H4 (cell line): Measurements from ENCODE around the gene NCBP2L. TPM values are rescaled to one million over a fixed set of nuclear protein-coding genes. Genes with fewer than 3 reads are reported as not detected.

ENCODE experiments used
- DNase-seq: peaks from one replicate; pipeline ENCODE4 v3.0.0-alpha.2; 2015; ENCODE audit warnings: low spot score
- total RNA-seq: library from RNA; depleted of rRNA; stranded (reverse); fragments of >200 nt; shearing (Covaris generic); gene quantifications from 2 replicates; pipeline ENCODE4 v1.2.3, GENCODE V29; 2014; rRNA removed

NCBP2L gene
- not detected in 2 replicates for total RNA-seq

GRCh38 chrX:107777536-107777832, at the start of gene NCBP2L:
Gene NCBP2L, plus strand, starts transcription at chrX:107777733. Its CDS starts 16,488 bp downstream, at chrX:107794221.
- DNase-seq, result no peak

DNA sequence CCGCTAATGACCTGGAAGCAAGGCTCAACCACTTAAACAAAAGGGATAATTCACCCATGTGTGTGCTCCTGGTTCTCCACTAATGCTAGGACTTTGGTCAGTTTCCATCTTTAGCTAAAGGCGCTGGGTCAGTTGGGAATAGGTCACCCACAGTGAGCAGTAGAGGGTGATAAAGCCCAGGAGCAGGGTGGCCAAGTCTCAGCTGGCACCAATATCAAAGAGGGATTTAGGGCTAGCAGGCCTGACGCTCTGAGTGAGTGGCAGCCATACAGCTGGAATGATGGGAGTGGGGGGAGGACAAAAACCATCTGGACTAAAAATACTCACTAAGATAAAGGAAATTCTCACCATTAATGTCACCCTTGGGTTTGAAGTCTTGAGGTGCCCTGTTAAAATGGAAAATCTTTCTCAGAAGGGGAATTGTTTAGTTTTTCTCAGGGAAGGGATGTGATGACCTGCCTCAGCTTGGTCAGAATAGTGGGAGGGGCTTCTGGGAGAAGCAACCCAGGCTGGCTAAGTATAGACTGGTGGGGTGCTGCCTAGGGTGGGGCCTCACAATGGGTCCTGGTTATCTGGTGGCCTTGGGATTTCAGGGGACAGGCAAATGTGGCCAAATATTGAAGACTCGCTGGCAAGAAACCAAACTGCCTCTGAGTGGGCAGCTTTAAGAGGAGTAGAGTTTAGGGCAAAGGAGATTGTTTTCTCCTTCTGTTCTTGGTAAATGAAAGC, 49.0 kb upstream of the NCBP2L start:
- no peak for DNase-seq

DNA sequence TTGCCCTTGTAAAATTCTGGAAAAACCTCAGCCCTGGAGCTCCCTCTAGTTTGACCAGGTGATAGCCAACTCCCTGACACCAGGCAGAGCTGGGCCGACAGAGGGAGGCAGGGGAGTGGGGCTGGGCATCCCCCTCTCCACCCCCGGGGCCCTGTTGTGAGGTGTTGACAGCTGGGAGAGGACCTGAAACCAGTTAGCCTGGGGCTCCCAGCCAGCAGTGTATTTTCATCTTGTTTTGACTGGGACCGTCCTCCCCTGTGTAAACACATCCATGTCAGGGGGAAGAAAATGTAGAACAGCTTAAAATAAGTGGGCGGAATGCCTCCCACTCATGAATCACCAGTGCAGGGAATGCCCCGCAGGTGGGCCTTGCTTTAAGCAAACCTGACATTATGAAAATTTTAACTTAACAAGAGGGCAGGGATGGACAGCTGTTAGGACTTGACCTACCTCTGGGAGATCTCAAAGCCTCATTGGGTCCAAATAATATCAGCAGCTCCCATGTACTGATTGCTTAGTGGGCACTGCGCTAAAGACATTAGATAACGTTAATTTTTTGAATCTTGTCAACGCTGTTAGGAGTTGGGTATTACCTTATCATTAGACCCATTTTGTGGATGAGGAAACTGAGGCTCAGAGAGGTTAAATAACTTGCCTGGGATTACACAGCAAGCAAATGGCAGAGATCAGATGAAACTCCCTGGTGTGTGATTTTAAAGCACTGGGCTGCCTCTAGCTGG, 47.8 kb upstream of the NCBP2L start:
- no peak for DNase-seq

GRCh38 chrX:107730298-107730655, 47.3 kb upstream of the NCBP2L start:
- no peak for DNase-seq

DNA sequence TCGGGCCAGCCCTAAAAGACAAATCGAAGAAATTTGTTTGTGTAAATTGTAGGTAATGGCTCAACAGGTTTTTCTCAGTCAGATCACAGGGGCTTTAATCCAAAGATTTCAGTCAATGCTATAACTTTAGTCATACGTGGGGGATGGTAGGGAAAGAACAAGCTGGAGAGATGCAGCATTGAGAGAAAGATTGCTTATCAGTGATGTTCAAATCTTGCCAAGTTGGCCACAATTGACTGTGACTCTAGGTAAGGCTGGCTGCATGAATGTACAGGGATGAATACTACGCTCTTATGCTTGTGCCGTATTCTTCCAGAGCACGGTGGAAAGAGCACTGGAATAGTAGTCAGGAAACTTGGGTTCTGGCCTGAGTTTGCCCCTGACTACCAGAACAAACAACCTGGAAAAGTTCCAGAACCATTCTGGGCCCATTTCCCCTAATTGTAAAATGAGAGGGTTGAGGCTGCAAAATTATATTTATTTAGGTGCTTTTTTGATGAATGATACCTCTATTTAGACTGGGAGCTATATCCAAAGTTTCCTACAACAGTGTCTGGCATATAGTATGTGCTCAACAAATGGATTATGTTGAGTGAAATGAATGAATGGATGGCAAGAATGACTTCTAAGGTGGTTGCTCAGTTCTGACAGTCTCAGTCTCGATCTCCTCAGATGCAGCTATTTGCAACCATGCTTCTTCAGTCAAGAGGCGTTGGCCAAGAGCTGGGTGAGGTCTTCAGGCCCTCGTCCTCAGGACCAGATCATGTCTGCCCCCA, 46.4 kb upstream of the NCBP2L start:
- DNase-seq, result no peak

DNA sequence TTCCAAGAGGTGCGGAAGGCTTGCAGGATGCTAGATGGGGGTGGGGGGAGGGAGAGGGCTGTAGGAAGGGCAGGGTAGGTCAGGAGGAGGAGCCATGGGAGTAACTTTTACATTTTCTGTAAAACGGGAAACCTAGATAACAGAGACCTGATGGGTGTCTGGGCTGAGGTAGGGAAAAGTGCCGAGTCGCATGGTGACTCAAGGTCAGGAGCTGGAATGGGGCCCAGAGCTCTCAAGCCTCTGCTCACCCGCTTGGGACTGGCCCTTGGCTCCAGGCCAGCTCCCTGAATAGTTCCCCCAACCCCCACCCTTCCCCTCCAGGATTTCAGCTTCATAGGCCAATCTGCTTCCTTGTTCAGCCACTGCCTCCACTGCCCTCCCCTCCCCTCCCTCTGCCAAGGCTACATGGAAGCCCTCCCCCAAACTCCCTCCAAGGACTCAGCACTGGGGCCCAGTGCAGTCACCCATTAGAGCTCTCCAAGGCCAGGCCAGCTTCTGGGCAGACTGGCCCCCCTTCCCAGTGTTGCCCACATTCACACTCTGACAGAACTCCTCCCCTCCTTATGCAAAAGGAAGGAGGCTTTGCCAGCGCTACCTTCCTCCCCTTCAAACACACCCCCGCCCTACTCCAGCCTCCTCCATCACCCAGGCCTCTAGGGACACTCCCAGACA, 45.6 kb upstream of the NCBP2L start:
- DNase-seq, result peak; percentile 81

DNA sequence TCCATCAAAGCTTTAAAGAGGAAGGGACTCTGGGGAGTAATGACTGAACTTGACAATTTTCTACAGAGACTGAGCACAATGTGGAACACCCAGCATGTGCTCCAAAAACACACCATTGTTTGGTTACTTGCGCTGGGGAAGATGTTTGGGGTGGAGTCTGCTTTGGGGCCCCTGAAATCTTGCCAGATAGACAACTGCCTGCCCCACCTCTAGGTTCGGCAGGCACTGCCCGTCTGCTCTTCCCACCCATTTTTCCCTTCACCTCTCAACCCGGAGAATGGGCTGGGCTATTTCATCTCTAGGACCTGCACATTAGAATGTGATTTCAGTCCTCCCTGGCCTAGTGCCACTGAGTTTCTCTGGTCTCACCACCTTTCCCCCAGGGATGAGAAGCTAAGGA, 43.8 kb upstream of the NCBP2L start:
- DNase-seq, result no peak

GRCh38 chrX:107734646-107735045, 42.9 kb upstream of the NCBP2L start:
- DNase-seq, result no peak

DNA sequence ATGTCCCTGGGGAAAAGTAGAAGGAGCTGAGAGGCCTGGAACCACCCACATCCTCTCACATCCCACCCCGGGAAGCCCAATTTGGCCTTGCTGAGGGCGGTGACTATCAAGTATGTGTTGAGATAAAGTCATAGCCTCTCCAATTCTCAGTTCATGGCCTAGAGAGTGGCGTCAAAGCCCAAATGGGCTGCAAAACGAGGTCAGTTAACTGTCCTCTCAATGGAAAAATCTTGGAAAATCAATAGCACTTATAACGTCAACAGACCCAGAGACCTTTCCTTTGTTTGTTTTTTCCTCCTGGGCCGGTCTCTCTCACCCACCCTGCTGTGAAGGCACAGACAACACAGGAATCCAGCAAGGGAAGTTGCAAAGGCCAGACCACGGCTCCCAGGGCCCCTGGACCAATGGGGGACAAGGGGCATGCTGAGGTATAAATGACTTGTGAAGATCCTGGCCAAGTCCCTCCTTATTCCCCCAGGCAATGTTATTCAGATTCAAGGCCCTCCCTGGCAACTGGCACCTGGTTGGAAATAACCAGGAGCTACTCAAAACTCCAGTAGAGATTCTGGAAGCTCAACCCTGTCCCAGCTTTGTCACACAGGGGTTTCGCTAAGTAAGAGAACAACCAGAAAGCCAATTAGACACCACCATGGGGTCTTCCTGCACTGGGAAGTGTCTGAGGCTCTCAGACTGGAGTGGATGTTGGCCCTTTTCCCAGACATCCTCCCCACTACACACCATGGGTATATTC, 40.6 kb upstream of the NCBP2L start:
- peak; percentile 27 for DNase-seq

GRCh38 chrX:107738272-107738671, 39.3 kb upstream of the NCBP2L start:
- no peak for DNase-seq

DNA sequence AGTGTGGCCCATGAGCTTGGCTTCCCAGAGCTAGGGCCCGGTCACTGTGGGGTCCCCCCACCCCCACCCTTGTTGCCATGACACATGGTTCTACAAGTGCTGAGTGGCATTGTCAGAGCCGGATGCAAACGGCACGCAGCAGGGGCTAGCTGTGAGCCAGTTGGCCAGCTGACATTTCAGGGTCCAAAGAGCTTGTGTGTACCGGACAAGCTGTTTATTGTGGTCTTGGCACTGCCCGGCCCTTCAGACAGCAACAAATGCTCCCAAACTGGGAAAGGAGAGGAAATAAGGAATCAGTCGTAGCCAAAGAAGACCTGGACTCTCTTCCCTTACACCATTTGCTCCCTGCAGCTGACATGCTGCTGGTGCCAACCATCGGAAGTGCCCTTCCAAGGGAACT, 38.8 kb upstream of the NCBP2L start:
- no peak for DNase-seq

DNA sequence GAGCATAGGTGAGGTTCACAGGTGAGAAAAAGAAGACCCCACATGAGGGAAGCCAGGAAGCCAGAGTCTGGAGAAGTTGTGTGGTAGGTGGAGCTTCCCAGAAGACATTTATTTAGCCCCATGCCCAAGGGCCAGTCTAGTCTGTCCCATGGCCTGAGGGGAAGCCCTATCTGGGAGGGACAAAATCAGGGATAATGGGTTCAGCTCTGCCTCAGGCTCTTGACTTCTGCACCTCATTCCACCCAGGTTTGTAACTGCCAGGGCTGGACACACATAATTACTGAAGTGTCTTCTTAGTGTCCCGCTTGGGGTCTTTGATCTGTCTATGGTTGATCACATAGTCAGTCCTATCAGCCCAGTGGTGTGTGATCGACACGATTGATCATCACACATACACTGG, 38.0 kb upstream of the NCBP2L start:
- DNase-seq, result no peak

DNA sequence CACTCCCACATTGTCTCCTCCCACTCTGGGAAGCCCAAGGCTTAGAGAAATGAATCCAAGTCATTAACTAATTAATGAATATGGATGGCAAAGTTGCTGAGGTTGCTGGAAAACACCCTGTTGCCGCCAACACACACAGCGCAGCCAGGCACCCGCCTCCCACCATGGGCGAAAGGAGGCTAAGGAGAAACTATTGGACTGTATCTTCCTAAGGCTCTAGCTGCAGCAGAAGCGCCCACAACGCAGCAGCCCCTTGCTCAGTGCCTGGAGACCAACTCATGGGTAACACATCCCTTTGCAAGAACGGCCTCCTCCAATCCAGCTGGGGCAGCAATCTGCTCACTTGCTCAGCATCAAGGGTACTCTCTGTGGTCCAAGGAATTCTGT, 36.1 kb upstream of the NCBP2L start:
- no peak for DNase-seq

DNA sequence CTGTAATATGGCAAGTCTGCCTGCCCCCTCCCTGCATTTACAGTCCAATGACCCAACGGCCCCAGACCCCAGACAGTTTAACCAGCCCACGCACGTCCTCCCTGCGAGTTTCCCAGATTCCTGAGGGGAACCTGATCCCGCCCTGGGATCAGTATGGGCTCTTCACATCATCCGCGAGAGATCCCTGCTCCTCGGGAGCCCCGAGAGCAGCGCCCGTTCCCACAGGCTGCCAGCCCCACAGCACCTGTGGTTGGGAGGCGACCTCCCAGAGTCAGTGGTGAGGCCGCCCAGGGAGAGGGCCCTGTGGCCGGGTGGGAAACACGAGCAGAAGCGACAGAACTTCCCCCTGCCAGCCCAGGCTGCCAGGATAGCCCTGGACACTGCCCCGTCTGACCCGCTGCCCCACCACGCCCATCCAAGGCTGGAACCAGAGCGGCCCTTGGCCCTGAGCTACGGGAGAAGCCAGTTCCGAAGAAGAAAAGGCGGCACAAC, 34.8 kb upstream of the NCBP2L start:
- no peak for DNase-seq

DNA sequence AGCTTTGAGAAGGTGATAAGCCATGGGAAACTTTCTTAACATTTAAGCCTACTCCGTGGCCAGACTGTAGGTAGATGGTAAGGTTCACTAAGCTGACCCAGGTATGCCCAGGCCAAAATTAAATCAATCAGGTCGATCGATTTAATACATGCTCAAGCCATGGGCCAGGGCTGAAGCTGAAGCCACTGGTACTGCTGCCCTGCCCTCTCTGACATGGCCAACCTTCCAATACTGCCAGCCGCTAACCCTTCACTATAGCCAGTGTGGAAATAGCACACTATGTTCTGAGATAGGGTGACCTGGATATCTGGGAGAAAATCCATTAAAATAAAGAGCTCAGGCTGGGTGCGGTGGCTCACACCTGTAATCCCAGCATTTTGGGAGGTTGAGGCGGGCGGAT, 33.5 kb upstream of the NCBP2L start:
- DNase-seq, result no peak

DNA sequence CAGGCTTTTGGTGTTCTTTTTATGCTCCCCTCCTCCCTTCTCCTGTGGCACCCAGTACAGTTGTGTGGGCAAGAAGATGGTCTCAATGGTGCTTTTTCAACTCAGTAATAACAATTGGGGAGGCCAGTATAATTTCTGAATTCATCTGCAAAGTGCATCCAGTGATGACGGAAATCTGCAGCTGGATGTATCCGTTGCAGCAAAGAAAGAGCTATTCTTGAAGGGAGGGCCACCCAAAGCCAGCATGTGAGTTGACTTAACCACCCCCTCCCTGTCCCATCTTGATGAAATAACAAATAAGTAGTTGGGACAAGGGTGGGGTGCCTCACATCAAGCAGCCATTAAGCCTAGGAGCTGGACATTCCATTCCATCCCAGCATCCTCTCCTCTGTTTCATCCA, 32.7 kb upstream of the NCBP2L start:
- DNase-seq, result no peak

DNA sequence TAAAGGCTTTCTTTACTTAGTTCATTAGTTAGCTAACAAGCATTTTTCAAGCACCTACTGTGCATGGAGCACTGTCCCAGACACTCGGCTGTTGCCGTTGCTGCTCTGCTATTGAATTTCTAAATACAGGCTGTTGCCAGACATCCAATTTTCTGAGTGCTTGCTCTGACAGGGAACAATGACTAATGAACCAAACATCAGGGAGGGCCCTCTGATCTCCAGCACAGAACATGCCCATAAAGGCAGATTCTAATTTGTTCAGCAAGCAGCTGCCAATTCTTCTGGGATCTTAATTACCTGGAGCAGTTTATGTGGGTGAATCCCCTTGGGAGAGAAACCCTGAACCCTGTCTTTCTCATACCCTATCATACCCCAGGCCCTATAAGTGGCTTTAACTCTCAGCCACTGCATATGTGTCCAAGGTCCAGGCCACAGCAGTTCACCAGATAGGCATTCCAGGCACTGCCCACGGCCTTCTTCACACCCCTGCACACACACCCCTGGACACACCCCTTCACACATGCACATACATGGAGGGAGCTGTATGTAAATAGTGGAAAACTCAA, 29.9 kb upstream of the NCBP2L start:
- DNase-seq, result no peak

DNA sequence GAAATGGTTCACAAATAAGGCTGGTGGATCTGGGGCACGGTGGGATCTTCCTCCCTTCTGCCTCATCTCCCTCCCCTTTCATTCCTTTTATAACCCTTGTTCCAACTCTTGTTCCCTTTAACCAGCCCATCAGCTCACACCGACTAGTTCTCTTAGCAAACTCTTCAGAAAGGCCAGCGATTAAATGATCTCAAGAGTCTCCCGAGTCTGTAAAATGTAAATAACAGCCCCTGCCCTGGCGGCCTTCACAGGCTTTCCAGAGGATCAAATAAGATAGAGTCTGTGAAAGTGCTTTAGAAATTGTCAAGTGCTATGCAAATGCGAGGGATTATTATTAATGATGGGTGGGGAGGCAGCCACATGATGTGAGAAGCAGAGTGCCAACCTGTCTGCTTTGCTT, 29.0 kb upstream of the NCBP2L start:
- DNase-seq, result no peak

DNA sequence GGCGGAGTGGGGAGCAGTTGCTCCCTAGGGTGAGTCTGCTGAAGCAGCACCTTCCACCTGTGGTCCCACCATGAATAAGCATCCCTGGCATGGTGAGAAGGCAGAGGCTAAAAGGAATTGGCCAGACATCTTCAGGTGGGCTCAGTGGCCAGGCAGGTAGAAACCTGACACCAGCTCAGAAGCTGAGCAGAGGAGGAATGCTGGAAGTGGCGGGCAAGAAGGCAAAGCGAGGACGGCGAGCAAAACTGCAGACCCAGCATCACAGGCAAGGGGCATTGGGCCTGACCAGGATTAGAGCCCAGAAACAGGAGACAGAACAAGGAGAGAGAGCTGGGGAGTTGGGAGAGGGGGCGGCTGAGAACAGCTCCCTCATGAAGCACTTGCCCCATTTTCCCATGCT, 27.3 kb upstream of the NCBP2L start:
- DNase-seq, result no peak

GRCh38 chrX:107750861-107751445, 26.6 kb upstream of the NCBP2L start:
- no peak for DNase-seq

DNA sequence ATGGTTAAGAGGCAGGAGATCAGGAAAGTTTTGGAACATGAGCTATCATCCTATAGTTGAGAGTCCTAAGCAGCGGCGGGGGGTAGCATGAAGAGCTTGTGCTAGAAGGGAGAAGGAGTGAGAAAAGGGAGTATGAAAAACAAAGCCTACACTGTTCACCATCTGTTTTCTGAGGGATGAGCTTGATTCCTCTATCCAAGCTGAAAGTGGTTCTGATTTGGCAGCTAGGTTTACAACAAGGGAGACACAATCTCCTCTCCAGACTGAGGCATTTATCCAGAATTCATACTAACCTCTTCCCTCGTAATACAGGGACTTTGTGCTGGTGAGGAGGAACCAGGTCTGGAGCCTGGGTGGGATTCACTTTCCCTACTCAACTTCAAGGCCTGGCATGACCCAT, 25.5 kb upstream of the NCBP2L start:
- DNase-seq, result no peak
